PC-3 (cell line): ENCODE data around the gene TAF7.

Source experiments
- CTCF ChIP-seq: fragments of 300-600 bp; sonication (generic); conservative IDR thresholded peaks from 2 replicates; pipeline ENCODE4 v1.5.1; 2017; ENCODE audit warnings: antibody characterized with exemption, low read depth, mild to moderate bottlenecking, low read length
- EZH2phosphoT487 ChIP-seq: fragments of 300-600 bp; sonication (generic); IDR thresholded peaks from 2 replicates; pipeline ENCODE4 v1.6.1; 2018; ENCODE audit warnings: mild to moderate bottlenecking, antibody characterized with exemption, low read length, borderline replicate concordance

- TF ChIP-seq CTCF, result no peak
- no peak for TF ChIP-seq EZH2phosphoT487
These were observed 885 bp downstream of the TAF7 start for GRCh38 chr5:141319699-141320098.
